HUES48 (cell line): Measurements from ENCODE around the gene RBPJ.

ENCODE experiments used
- H3K27ac ChIP-seq: one replicate; pipeline ENCODE4 v1.7.0; 2013; ENCODE audit warnings: low read depth, low read length, inconsistent platforms
- H3K27me3 ChIP-seq: 2 replicates; pipeline ENCODE4 v1.6.1; 2013; ENCODE audit warnings: mild to moderate bottlenecking, low read length; ENCODE audit not compliant: control insufficient read depth, insufficient read depth
- H3K36me3 ChIP-seq: 2 replicates; pipeline ENCODE4 v1.6.1; 2013; ENCODE audit warnings: low read length; ENCODE audit not compliant: control insufficient read depth, insufficient read depth
- H3K4me1 ChIP-seq: 2 replicates; pipeline ENCODE4 v1.6.1; 2013; ENCODE audit warnings: mild to moderate bottlenecking, low read length; ENCODE audit not compliant: control insufficient read depth, insufficient read depth
- H3K4me3 ChIP-seq: 2 replicates; pipeline ENCODE4 v1.5.1; 2013; ENCODE audit warnings: mild to moderate bottlenecking, low read depth, low read length
- H3K9ac ChIP-seq: 2 replicates; pipeline ENCODE4 v1.6.1; 2013; ENCODE audit warnings: mild to moderate bottlenecking, low read depth, low read length, moderate library complexity
- H3K9me3 ChIP-seq: 2 replicates; pipeline ENCODE4 v1.6.1; 2013; ENCODE audit warnings: low read length; ENCODE audit not compliant: control insufficient read depth, insufficient read depth

Gene RBPJ

GRCh38 chr4:26441771-26442170, 121.0 kb downstream of the RBPJ start:
- Histone ChIP-seq H3K4me1 (no peaks in the 10 kb centered on the region), H3K36me3 (peaks cover 17% of the 10 kb centered on the region), H3K27ac (no peak overlapping the region), H3K9ac (no peak overlapping the region), H3K27me3 (no peaks in the 10 kb centered on the region), H3K9me3 (peaks cover 4% of the 10 kb centered on the region), H3K4me3 (no peak overlapping the region)

- peaks cover 6% of the 10 kb centered on the region for H3K4me1 ChIP-seq
- H3K36me3 ChIP-seq, result no peaks in the 10 kb centered on the region
- no peak overlapping the region for H3K27ac ChIP-seq
- no peak overlapping the region for H3K9ac ChIP-seq
- H3K4me3 ChIP-seq, result no peak overlapping the region
- no peaks in the 10 kb centered on the region for H3K27me3 ChIP-seq
- H3K9me3 ChIP-seq, result peaks cover 4% of the 10 kb centered on the region
Observed at GRCh38 chr4:26447378-26447777, 126.6 kb downstream of the RBPJ start.

- Histone ChIP-seq H3K9ac (no peak overlapping the region), H3K4me1 (peaks cover 14% of the 10 kb centered on the region), H3K27me3 (no peaks in the 10 kb centered on the region), H3K36me3 (no peaks in the 10 kb centered on the region), H3K4me3 (no peak overlapping the region), H3K27ac (no peak overlapping the region), H3K9me3 (peaks cover 4% of the 10 kb centered on the region)
Observed at GRCh38 chr4:26450418-26450817, 129.6 kb downstream of the RBPJ start.

GRCh38 chr4:26451597-26451996, 130.8 kb downstream of the RBPJ start:
- no peak overlapping the region for H3K27ac ChIP-seq
- peaks cover 2% of the 10 kb centered on the region for H3K9me3 ChIP-seq
- no peak overlapping the region for H3K9ac ChIP-seq
- peaks cover 14% of the 10 kb centered on the region for H3K4me1 ChIP-seq
- no peaks in the 10 kb centered on the region for H3K27me3 ChIP-seq
- H3K36me3 ChIP-seq, result no peaks in the 10 kb centered on the region
- no peak overlapping the region for H3K4me3 ChIP-seq

- Histone ChIP-seq H3K36me3 (no peaks in the 10 kb centered on the region), H3K27ac (peak overlapping the region; percentile 23), H3K9ac (no peak overlapping the region), H3K4me1 (peaks cover 14% of the 10 kb centered on the region), H3K4me3 (no peak overlapping the region), H3K9me3 (no peaks in the 10 kb centered on the region), H3K27me3 (no peaks in the 10 kb centered on the region)
Observed at GRCh38 chr4:26452565-26453531, 132.0 kb downstream of the RBPJ start.

- Histone ChIP-seq H3K27me3 (no peaks in the 10 kb centered on the region), H3K4me1 (peaks cover 17% of the 10 kb centered on the region), H3K36me3 (no peaks in the 10 kb centered on the region), H3K9me3 (no peaks in the 10 kb centered on the region), H3K4me3 (no peak overlapping the region), H3K27ac (no peak overlapping the region), H3K9ac (no peak overlapping the region)
Observed at GRCh38 chr4:26454961-26455360, 134.1 kb downstream of the RBPJ start.

- no peak overlapping the region for H3K9ac ChIP-seq
- H3K4me3 ChIP-seq, result no peak overlapping the region
- no peaks in the 10 kb centered on the region for H3K36me3 ChIP-seq
- no peaks in the 10 kb centered on the region for H3K27me3 ChIP-seq
- peaks cover 17% of the 10 kb centered on the region for H3K4me1 ChIP-seq
- H3K27ac ChIP-seq, result no peak overlapping the region
- H3K9me3 ChIP-seq, result no peaks in the 10 kb centered on the region
Observed at GRCh38 chr4:26455571-26455970, 134.8 kb downstream of the RBPJ start.

GRCh38 chr4:26457412-26457811, 136.6 kb downstream of the RBPJ start:
- no peaks in the 10 kb centered on the region for H3K36me3 ChIP-seq
- H3K9ac ChIP-seq, result no peak overlapping the region
- H3K27me3 ChIP-seq, result no peaks in the 10 kb centered on the region
- H3K4me3 ChIP-seq, result no peak overlapping the region
- H3K4me1 ChIP-seq, result peaks cover 11% of the 10 kb centered on the region
- H3K9me3 ChIP-seq, result no peaks in the 10 kb centered on the region
- no peak overlapping the region for H3K27ac ChIP-seq

GRCh38 chr4:26458157-26458561, 137.3 kb downstream of the RBPJ start:
- H3K27ac ChIP-seq, result no peak overlapping the region
- peaks cover 3% of the 10 kb centered on the region; the same call in 1 of the 2 replicates for H3K4me1 ChIP-seq
- no peaks in the 10 kb centered on the region for H3K36me3 ChIP-seq
- H3K9me3 ChIP-seq, result no peaks in the 10 kb centered on the region
- no peak overlapping the region for H3K9ac ChIP-seq
- no peak overlapping the region for H3K4me3 ChIP-seq
- H3K27me3 ChIP-seq, result no peaks in the 10 kb centered on the region

- Histone ChIP-seq H3K36me3 (no peaks in the 10 kb centered on the region), H3K27ac (no peak overlapping the region), H3K4me3 (no peak overlapping the region), H3K9me3 (no peaks in the 10 kb centered on the region), H3K9ac (no peak overlapping the region), H3K27me3 (no peaks in the 10 kb centered on the region), H3K4me1 (0 out of 2 replicates have a peak, but pooled peaks cover 3% of the 10 kb centered on the region)
Observed at GRCh38 chr4:26459054-26459755, 138.4 kb downstream of the RBPJ start.
